Liver (tissue), 2 donors: ENCODE data around the gene SIK1.
"Not testable (repeated sequence)": the region's sequence is repeated elsewhere in the genome, so short reads cannot be mapped to it uniquely, and the experiment has no call there.

Experiments
- CTCF ChIP-seq: fragments of 150-350 bp; IDR thresholded peaks from 2 replicates; pipeline ENCODE4 v1.5.1; 2017; ENCODE audit warnings: improper control_type of control experiment, low read depth, low read length; ENCODE audit not compliant: missing input control
- REST ChIP-seq: IDR thresholded peaks from 2 replicates; pipeline ENCODE4 v1.6.1; 2016; ENCODE audit warnings: antibody characterized with exemption, mild to moderate bottlenecking
- YY1 ChIP-seq: IDR thresholded peaks from 2 replicates; pipeline ENCODE4 v1.6.1; 2016; ENCODE audit warnings: antibody characterized with exemption, mild to moderate bottlenecking
- donor health status: healthy.

- TF ChIP-seq CTCF, REST, YY1: not testable (repeated sequence)
These were observed 28.8 kb upstream of the SIK1 start for GRCh38 chr21:43455717-43456116.
